ENCODE results near the gene HRCT1.
"Not testable (repeated sequence)": the region's sequence is repeated elsewhere in the genome, so short reads cannot be mapped to it uniquely, and the experiment has no call there.

HRCT1 gene

GRCh38 chr9:35932735-35933134, 26.7 kb downstream of the HRCT1 start:
- TF ChIP-seq CTCF (IDR thresholded peaks at IDR 0.05; ENCODE audit: unreplicated experiment in 3 of 3) = no peak
- Mint-ChIP-seq H3K27ac (no peak overlapping the region), H3K4me1 (peaks cover 9% of the 10 kb centered on the region), H3K27me3 (ENCODE audit: low read depth) (peaks cover 19% of the 10 kb centered on the region), H3K9me3 (no peaks in the 10 kb centered on the region), H3K36me3 (ENCODE audit: low read depth) (no peaks in the 10 kb centered on the region), H3K4me3 (no peak overlapping the region)

DNA sequence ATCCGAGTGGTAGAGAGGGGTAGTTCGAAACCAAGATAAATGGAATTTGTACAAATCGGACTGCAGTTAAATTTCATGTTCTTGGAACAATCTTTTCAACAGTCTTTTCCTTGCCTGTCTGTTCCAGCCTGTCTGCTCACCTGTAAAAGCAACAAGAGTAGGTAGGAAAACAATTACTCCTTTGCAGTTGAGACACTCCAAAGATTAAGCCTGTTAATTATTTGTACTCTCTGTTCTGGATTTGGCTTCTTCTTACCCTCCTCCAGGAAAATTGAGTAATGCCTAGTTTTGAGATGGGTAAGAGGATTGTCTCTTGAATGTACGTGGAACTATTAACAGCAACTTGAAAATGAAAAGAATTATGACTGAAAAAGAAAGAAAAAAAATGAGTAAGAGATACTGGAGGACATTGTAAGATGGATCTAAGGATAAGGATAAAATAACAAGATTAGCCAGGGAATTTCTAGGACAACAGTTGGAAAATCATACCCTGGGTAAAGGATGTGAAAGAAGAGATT, 27.6 kb downstream of the HRCT1 start:
- peaks cover 9% of the 10 kb centered on the region for H3K4me1 Mint-ChIP-seq

GRCh38 chr9:35934069-35934468, 28.1 kb downstream of the HRCT1 start:
- H3K9me3 Mint-ChIP-seq; H3K36me3 Mint-ChIP-seq (ENCODE audit: low read depth); H3K4me3 Mint-ChIP-seq; H3K4me1 Mint-ChIP-seq: not testable (repeated sequence)
- peaks cover 19% of the 10 kb centered on the region for H3K27me3 Mint-ChIP-seq (ENCODE audit: low read depth)
- peak overlapping the region in 2 of 3 experiments; percentile 8 to 42 for H3K27ac Mint-ChIP-seq

More for the DNA sequence above, 27.6 kb downstream of the HRCT1 start:
- H3K27me3 Mint-ChIP-seq (ENCODE audit: low read depth) = peaks cover 19% of the 10 kb centered on the region
- TF ChIP-seq CTCF (IDR thresholded peaks at IDR 0.05; ENCODE audit: unreplicated experiment in 3 of 3) = no peak
- no peaks in the 10 kb centered on the region for H3K36me3 Mint-ChIP-seq (ENCODE audit: low read depth)
- no peak overlapping the region for H3K4me3 Mint-ChIP-seq
- no peaks in the 10 kb centered on the region for H3K9me3 Mint-ChIP-seq
- peak overlapping the region in 2 of 3 experiments; percentile 8 to 42 for H3K27ac Mint-ChIP-seq

DNA sequence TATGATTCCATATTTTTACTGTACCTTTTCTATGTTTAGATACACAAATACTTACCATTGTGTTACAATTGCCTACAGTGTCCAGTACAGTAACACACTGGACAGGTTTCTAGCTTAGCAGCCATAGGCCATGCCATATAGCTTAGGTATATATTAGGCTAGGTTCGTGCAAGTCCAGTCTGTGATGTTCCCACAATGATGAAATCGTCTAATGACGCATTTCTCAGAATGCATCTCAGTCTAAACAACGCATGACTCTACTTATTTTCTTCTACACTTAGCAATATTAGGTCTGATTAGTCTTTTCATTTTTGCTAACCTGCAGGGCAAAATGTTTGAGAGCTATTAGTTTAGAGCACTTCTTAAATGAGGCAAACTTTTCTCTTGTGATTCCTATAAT, 29.3 kb downstream of the HRCT1 start:
- TF ChIP-seq CTCF (IDR thresholded peaks at IDR 0.05; ENCODE audit: unreplicated experiment in 3 of 3) = no peak
- no peaks in the 10 kb centered on the region for H3K9me3 Mint-ChIP-seq
- no peaks in the 10 kb centered on the region for H3K36me3 Mint-ChIP-seq (ENCODE audit: low read depth)
- no peak overlapping the region for H3K4me3 Mint-ChIP-seq
- peaks cover 9% of the 10 kb centered on the region for H3K4me1 Mint-ChIP-seq
- H3K27me3 Mint-ChIP-seq (ENCODE audit: low read depth) = peaks cover 10% of the 10 kb centered on the region
- no peak overlapping the region for H3K27ac Mint-ChIP-seq

GRCh38 chr9:35935755-35936509, 29.9 kb downstream of the HRCT1 start:
- Mint-ChIP-seq H3K36me3 (ENCODE audit: low read depth) (no peaks in the 10 kb centered on the region), H3K4me1 (peaks cover 9% of the 10 kb centered on the region), H3K9me3 (no peaks in the 10 kb centered on the region), H3K27ac (peak overlapping the region in 1 of 3 experiments; percentile 20), H3K4me3 (no peak overlapping the region), H3K27me3 (ENCODE audit: low read depth) (peaks cover 10% of the 10 kb centered on the region)
- no peak for TF ChIP-seq CTCF (IDR thresholded peaks at IDR 0.05; ENCODE audit: unreplicated experiment in 3 of 3)

DNA sequence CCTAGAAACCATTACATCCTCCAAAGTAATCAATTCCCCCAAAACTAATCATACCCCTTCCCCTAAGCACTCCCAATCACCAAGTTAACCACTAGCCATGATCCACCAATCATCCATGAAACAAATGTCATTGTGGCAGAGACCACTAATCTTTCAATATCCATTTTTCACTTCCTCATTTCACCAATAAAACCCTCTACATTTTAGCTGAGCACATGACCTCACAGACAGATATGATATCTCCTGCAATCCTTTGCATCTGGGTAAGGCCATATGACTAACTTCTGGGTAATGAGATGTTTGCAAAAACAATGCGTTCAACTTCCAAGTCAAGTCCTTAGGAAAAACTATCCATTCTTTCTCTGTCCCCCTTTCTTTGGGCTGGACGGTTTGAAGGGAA, 31.2 kb downstream of the HRCT1 start:
- peaks cover 10% of the 10 kb centered on the region for H3K27me3 Mint-ChIP-seq (ENCODE audit: low read depth)
- peaks cover 9% of the 10 kb centered on the region for H3K4me1 Mint-ChIP-seq
- no peaks in the 10 kb centered on the region for H3K9me3 Mint-ChIP-seq
- no peak for TF ChIP-seq CTCF (IDR thresholded peaks at IDR 0.05; ENCODE audit: unreplicated experiment in 3 of 3)
- H3K4me3 Mint-ChIP-seq = no peak overlapping the region
- no peaks in the 10 kb centered on the region for H3K36me3 Mint-ChIP-seq (ENCODE audit: low read depth)
- H3K27ac Mint-ChIP-seq = no peak overlapping the region
